HG02973 (cell line): ENCODE results near the gene DGAT2L6.
"Not testable (repeated sequence)": the region's sequence is repeated elsewhere in the genome, so short reads cannot be mapped to it uniquely, and the experiment has no call there.

Experiments
- ATAC-seq: cut with Tn5 transposase; IDR thresholded peaks from one replicate; pipeline ENCODE4 v1.9.1; 2021; ENCODE audit warnings: moderate library complexity; ENCODE audit not compliant: unreplicated experiment

DGAT2L6 gene

GRCh38 chrX:70190225-70190624 lies 12.9 kb downstream of the DGAT2L6 start:
- ATAC-seq, result no peak

GRCh38 chrX:70196961-70197720 lies 19.9 kb downstream of the DGAT2L6 start:
- ATAC-seq, result no peak

GRCh38 chrX:70201732-70202131 lies 24.4 kb downstream of the DGAT2L6 start:
- no peak for ATAC-seq

GRCh38 chrX:70208479-70208878 lies 31.2 kb downstream of the DGAT2L6 start:
- no peak for ATAC-seq

- not testable (repeated sequence) for ATAC-seq
Observed at GRCh38 chrX:70209570-70209969, 32.3 kb downstream of the DGAT2L6 start.

GRCh38 chrX:70219938-70220764 lies 42.9 kb downstream of the DGAT2L6 start:
- ATAC-seq, result no peak

- no peak for ATAC-seq
Observed at GRCh38 chrX:70226048-70226447, 48.8 kb downstream of the DGAT2L6 start.

GRCh38 chrX:70226687-70227086 lies 49.4 kb downstream of the DGAT2L6 start:
- no peak for ATAC-seq

- ATAC-seq, result no peak
Observed at GRCh38 chrX:70231666-70232065, 54.4 kb downstream of the DGAT2L6 start.

GRCh38 chrX:70234355-70234754 lies 57.1 kb downstream of the DGAT2L6 start, which contains the start of gene AWAT1:
AWAT1 (plus strand) TSS chrX:70234655; CDS start chrX:70234696, 41 bp downstream.
- no peak for ATAC-seq

GRCh38 chrX:70240751-70241150 lies 63.5 kb downstream of the DGAT2L6 start:
- ATAC-seq, result no peak

- no peak for ATAC-seq
Observed at GRCh38 chrX:70241501-70241900, 64.2 kb downstream of the DGAT2L6 start.

GRCh38 chrX:70243601-70244000 lies 66.3 kb downstream of the DGAT2L6 start:
- ATAC-seq, result not testable (repeated sequence)

GRCh38 chrX:70244881-70245280 lies 67.6 kb downstream of the DGAT2L6 start:
- no peak for ATAC-seq

GRCh38 chrX:70247252-70247651 lies 70.0 kb downstream of the DGAT2L6 start:
- no peak for ATAC-seq

- no peak for ATAC-seq
Observed at GRCh38 chrX:70252491-70252890, 75.2 kb downstream of the DGAT2L6 start.

- no peak for ATAC-seq
Observed at GRCh38 chrX:70253377-70254062, 76.2 kb downstream of the DGAT2L6 start.

- no peak for ATAC-seq
Observed at GRCh38 chrX:70254063-70254400, 76.7 kb downstream of the DGAT2L6 start.

GRCh38 chrX:70254909-70255308 lies 77.6 kb downstream of the DGAT2L6 start:
- no peak for ATAC-seq
